WTC11 (cell line): ENCODE measurements around the gene FILIP1L. TPM values are rescaled to one million over a fixed set of nuclear protein-coding genes. Genes with fewer than 3 reads are reported as not detected.

Experiments
- ATAC-seq: fragments of 200-7000 bp; cut with Tn5 transposase; 2 replicates; pipeline ENCODE4 v1.10.0; 2021; ENCODE audit warnings: mild to moderate bottlenecking, moderate library complexity
- CTCF ChIA-PET: fragments of 300-600 bp; sonication (Branson Sonifier 250); formaldehyde crosslinking; loops from one replicate; lab custom pipeline; 2021; ENCODE audit warnings: antibody characterized with exemption; lab: Charles Lee
- POLR2A ChIA-PET: fragments of 350-600 bp; sonication (Branson Sonifier 250); formaldehyde crosslinking; loops from one replicate; lab custom pipeline; 2021; ENCODE audit warnings: antibody characterized with exemption; lab: Charles Lee
- DNase-seq: peaks from one replicate; pipeline ENCODE4 v3.0.0; 2021; ENCODE audit warnings: low spot score
- H3K27ac Mint-ChIP-seq: 2 replicates; pipeline ENCODE4 v1.8.0; 2021; ENCODE audit warnings: mixed read lengths
- H3K27me3 Mint-ChIP-seq: 2 replicates; pipeline ENCODE4 v1.8.0; 2021; ENCODE audit warnings: low read depth, mild to moderate bottlenecking, moderate library complexity, mixed read lengths
- H3K36me3 Mint-ChIP-seq: 2 replicates; pipeline ENCODE4 v1.8.0; 2021; ENCODE audit warnings: mixed read lengths
- H3K4me1 Mint-ChIP-seq: 2 replicates; pipeline ENCODE4 v1.8.0; 2022; ENCODE audit warnings: mixed read lengths
- H3K4me3 Mint-ChIP-seq: 2 replicates; pipeline ENCODE4 v1.8.0; 2021; ENCODE audit warnings: mild to moderate bottlenecking, moderate library complexity, mixed read lengths
- H3K9me3 Mint-ChIP-seq: 2 replicates; pipeline ENCODE4 v1.8.0; 2021; ENCODE audit warnings: mixed read lengths
- ETV6 ChIP-seq: sonication (generic); formaldehyde crosslinking; IDR thresholded peaks from 2 replicates; pipeline ENCODE4 v1.8.1; 2022; ENCODE audit warnings: mild to moderate bottlenecking, missing genetic modification reagents
- GABPB1 ChIP-seq: sonication (generic); formaldehyde crosslinking; IDR thresholded peaks from 2 replicates; pipeline ENCODE4 v1.8.1; 2023; ENCODE audit warnings: mild to moderate bottlenecking, missing genetic modification reagents
- JAZF1 ChIP-seq: fragments of 250-450 bp; sonication (Bioruptor Pico); IDR thresholded peaks from 2 replicates; pipeline ENCODE4 v1.9.0; 2021; ENCODE audit warnings: moderate library complexity, mild to moderate bottlenecking, inconsistent platforms
- SMAD3 ChIP-seq: sonication (generic); formaldehyde crosslinking; IDR thresholded peaks from 2 replicates; pipeline ENCODE4 v1.8.0; 2022; ENCODE audit warnings: missing genetic modification reagents, mild to moderate bottlenecking, borderline replicate concordance
- TP53 ChIP-seq: sonication (generic); formaldehyde crosslinking; IDR thresholded peaks from 2 replicates; pipeline ENCODE4 v1.8.1; 2023; ENCODE audit warnings: mild to moderate bottlenecking, missing genetic modification reagents
- ZNF138 ChIP-seq: sonication (generic); formaldehyde crosslinking; conservative IDR thresholded peaks from 2 replicates; pipeline ENCODE4 v1.8.1; 2022; ENCODE audit warnings: mild to moderate bottlenecking, moderate library complexity, missing genetic modification reagents
- total RNA-seq: library from RNA; stranded (reverse); gene quantifications from 3 replicates; pipeline ENCODE4 v1.2.3, GENCODE V29; 2021
- TF ChIP-seq, protein P1 (sequence below): sonication (generic); formaldehyde crosslinking; IDR thresholded peaks from 2 replicates; pipeline ENCODE4 v1.8.0; 2022; ENCODE audit warnings: mild to moderate bottlenecking, missing genetic modification reagents
- TF ChIP-seq, protein P2 (sequence below): fragments of 250-450 bp; sonication (Bioruptor Pico); IDR thresholded peaks from 2 replicates; pipeline ENCODE4 v1.9.0; 2021; ENCODE audit warnings: mild to moderate bottlenecking
- TF ChIP-seq, protein P3 (sequence below): sonication (generic); formaldehyde crosslinking; IDR thresholded peaks from 2 replicates; pipeline ENCODE4 v1.8.1; 2022; ENCODE audit warnings: low read depth, missing genetic modification reagents, borderline replicate concordance
- TF ChIP-seq, protein P4 (sequence below): sonication (generic); formaldehyde crosslinking; conservative IDR thresholded peaks from 2 replicates; pipeline ENCODE4 v1.8.1; 2023; ENCODE audit warnings: mild to moderate bottlenecking, low read depth, missing genetic modification reagents, moderate library complexity
- TF ChIP-seq, protein P5 (sequence below): sonication (generic); formaldehyde crosslinking; IDR thresholded peaks from 2 replicates; pipeline ENCODE4 v1.8.1; 2023; ENCODE audit warnings: mild to moderate bottlenecking, moderate library complexity, missing genetic modification reagents
- TF ChIP-seq, protein P6 (sequence below): sonication (generic); formaldehyde crosslinking; IDR thresholded peaks from 2 replicates; pipeline ENCODE4 v1.8.1; 2023; ENCODE audit warnings: mild to moderate bottlenecking, missing genetic modification reagents, moderate library complexity
- TF ChIP-seq, protein P7 (sequence below): fragments of 200-600 bp; IDR thresholded peaks from 2 replicates; pipeline ENCODE4 v1.8.0; 2022; ENCODE audit warnings: antibody characterized with exemption
- TF ChIP-seq, protein P8 (sequence below): sonication (generic); formaldehyde crosslinking; IDR thresholded peaks from 2 replicates; pipeline ENCODE4 v1.8.1; 2022; ENCODE audit warnings: mild to moderate bottlenecking, missing genetic modification reagents, moderate library complexity, borderline replicate concordance

FILIP1L gene
- total RNA-seq, 1 experiment from 2014 or later = 0.17 TPM

DNA sequence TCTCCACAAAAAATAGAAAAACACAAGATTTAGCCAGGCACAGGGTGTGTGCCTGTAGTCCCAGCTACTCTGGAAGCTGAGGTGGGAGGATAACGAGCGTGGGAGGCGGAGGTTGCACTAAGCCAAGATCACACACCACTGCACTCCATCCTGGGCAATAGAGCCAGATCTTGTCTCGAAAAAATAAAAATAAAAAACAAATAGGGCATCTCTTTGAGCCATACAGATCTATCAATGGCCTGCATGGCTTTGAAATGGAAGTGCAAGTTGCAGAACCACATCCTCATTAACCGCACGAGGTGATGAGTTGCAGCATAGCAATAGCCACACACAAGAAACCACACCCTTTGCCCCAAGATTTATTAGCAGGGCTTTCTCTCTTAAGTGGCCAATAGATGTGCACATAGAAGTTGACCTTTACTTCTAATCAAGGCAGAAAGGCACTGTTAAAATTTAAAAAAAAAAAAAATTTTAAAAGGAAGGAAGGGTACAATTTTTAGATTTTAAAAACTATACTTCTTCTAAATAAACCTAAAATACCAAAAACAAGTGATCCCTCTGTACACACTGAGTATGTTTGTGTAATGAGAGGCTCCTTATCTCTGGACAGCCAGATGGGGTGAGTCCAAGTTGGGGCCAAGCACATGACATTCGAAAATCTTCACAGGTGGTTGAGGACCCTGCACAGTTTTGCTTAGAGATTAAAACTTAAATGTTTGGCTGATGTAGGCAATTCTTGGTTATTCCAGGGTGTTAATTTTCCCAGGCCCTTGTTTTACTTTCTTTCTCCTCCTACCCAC, 53.4 kb downstream of the FILIP1L start (continued):
- TF ChIP-seq, protein P1, sequence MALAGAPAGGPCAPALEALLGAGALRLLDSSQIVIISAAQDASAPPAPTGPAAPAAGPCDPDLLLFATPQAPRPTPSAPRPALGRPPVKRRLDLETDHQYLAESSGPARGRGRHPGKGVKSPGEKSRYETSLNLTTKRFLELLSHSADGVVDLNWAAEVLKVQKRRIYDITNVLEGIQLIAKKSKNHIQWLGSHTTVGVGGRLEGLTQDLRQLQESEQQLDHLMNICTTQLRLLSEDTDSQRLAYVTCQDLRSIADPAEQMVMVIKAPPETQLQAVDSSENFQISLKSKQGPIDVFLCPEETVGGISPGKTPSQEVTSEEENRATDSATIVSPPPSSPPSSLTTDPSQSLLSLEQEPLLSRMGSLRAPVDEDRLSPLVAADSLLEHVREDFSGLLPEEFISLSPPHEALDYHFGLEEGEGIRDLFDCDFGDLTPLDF = no peak
- TF ChIP-seq, protein P2, sequence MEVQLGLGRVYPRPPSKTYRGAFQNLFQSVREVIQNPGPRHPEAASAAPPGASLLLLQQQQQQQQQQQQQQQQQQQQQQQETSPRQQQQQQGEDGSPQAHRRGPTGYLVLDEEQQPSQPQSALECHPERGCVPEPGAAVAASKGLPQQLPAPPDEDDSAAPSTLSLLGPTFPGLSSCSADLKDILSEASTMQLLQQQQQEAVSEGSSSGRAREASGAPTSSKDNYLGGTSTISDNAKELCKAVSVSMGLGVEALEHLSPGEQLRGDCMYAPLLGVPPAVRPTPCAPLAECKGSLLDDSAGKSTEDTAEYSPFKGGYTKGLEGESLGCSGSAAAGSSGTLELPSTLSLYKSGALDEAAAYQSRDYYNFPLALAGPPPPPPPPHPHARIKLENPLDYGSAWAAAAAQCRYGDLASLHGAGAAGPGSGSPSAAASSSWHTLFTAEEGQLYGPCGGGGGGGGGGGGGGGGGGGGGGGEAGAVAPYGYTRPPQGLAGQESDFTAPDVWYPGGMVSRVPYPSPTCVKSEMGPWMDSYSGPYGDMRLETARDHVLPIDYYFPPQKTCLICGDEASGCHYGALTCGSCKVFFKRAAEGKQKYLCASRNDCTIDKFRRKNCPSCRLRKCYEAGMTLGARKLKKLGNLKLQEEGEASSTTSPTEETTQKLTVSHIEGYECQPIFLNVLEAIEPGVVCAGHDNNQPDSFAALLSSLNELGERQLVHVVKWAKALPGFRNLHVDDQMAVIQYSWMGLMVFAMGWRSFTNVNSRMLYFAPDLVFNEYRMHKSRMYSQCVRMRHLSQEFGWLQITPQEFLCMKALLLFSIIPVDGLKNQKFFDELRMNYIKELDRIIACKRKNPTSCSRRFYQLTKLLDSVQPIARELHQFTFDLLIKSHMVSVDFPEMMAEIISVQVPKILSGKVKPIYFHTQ (CRISPR knock-in tag) = no peak
- no peak for TF ChIP-seq ETV6
- TF ChIP-seq JAZF1 = no peak
- TF ChIP-seq, protein P3, sequence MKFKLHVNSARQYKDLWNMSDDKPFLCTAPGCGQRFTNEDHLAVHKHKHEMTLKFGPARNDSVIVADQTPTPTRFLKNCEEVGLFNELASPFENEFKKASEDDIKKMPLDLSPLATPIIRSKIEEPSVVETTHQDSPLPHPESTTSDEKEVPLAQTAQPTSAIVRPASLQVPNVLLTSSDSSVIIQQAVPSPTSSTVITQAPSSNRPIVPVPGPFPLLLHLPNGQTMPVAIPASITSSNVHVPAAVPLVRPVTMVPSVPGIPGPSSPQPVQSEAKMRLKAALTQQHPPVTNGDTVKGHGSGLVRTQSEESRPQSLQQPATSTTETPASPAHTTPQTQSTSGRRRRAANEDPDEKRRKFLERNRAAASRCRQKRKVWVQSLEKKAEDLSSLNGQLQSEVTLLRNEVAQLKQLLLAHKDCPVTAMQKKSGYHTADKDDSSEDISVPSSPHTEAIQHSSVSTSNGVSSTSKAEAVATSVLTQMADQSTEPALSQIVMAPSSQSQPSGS (CRISPR knock-in tag) = no peak
- TF ChIP-seq, protein P4, sequence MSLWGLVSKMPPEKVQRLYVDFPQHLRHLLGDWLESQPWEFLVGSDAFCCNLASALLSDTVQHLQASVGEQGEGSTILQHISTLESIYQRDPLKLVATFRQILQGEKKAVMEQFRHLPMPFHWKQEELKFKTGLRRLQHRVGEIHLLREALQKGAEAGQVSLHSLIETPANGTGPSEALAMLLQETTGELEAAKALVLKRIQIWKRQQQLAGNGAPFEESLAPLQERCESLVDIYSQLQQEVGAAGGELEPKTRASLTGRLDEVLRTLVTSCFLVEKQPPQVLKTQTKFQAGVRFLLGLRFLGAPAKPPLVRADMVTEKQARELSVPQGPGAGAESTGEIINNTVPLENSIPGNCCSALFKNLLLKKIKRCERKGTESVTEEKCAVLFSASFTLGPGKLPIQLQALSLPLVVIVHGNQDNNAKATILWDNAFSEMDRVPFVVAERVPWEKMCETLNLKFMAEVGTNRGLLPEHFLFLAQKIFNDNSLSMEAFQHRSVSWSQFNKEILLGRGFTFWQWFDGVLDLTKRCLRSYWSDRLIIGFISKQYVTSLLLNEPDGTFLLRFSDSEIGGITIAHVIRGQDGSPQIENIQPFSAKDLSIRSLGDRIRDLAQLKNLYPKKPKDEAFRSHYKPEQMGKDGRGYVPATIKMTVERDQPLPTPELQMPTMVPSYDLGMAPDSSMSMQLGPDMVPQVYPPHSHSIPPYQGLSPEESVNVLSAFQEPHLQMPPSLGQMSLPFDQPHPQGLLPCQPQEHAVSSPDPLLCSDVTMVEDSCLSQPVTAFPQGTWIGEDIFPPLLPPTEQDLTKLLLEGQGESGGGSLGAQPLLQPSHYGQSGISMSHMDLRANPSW (CRISPR knock-in tag) = no peak
- TF ChIP-seq, protein P5, sequence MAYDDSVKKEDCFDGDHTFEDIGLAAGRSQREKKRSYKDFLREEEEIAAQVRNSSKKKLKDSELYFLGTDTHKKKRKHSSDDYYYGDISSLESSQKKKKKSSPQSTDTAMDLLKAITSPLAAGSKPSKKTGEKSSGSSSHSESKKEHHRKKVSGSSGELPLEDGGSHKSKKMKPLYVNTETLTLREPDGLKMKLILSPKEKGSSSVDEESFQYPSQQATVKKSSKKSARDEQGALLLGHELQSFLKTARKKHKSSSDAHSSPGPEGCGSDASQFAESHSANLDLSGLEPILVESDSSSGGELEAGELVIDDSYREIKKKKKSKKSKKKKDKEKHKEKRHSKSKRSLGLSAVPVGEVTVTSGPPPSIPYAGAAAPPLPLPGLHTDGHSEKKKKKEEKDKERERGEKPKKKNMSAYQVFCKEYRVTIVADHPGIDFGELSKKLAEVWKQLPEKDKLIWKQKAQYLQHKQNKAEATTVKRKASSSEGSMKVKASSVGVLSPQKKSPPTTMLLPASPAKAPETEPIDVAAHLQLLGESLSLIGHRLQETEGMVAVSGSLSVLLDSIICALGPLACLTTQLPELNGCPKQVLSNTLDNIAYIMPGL = no peak
- TF ChIP-seq TP53 = no peak
- no peak for TF ChIP-seq ZNF138 (CRISPR knock-in tag)

DNA sequence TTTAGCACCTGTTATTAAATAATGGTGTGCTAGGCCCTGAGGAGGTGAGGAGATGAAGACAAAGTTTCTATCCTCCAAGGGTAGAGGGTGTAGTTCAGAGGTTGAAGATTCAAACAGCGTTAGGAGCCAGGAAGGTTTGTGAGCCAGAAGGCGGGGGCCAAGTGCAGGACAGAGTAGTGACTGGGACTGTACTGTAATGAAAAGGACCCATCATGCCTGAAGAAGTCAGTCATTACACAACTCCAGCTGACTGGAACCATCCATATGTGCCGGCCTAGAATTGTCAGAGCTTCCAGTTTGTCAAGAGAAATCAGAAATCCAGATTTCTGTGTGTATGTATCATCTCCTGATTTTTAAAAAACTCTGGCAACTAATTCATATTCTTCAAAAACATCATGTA, 54.8 kb downstream of the FILIP1L start:
- CTCF ChIA-PET = interaction anchor here (1.6 to 4.5 kb wide), 2 partner anchors 9 to 10 kb away, joined by 5 to 20 read pairs; no protein-coding TSS in a partner anchor
- no peaks in the 10 kb centered on the region for H3K36me3 Mint-ChIP-seq
- H3K4me1 Mint-ChIP-seq = 0 out of 2 replicates have a peak, but pooled peaks cover 2% of the 10 kb centered on the region
- no peak for ATAC-seq
- POLR2A ChIA-PET = no interaction called here
- no peak overlapping the region for H3K27ac Mint-ChIP-seq
- no peak for DNase-seq
- peaks cover 3% of the 10 kb centered on the region; the same call in 1 of the 2 replicates for H3K9me3 Mint-ChIP-seq
- H3K4me3 Mint-ChIP-seq = no peak overlapping the region
- no peaks in the 10 kb centered on the region; the same call in 1 of the 2 replicates for H3K27me3 Mint-ChIP-seq
- TF ChIP-seq, protein P6, sequence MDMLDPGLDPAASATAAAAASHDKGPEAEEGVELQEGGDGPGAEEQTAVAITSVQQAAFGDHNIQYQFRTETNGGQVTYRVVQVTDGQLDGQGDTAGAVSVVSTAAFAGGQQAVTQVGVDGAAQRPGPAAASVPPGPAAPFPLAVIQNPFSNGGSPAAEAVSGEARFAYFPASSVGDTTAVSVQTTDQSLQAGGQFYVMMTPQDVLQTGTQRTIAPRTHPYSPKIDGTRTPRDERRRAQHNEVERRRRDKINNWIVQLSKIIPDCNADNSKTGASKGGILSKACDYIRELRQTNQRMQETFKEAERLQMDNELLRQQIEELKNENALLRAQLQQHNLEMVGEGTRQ (CRISPR knock-in tag) = no peak
- TF ChIP-seq, protein P7, sequence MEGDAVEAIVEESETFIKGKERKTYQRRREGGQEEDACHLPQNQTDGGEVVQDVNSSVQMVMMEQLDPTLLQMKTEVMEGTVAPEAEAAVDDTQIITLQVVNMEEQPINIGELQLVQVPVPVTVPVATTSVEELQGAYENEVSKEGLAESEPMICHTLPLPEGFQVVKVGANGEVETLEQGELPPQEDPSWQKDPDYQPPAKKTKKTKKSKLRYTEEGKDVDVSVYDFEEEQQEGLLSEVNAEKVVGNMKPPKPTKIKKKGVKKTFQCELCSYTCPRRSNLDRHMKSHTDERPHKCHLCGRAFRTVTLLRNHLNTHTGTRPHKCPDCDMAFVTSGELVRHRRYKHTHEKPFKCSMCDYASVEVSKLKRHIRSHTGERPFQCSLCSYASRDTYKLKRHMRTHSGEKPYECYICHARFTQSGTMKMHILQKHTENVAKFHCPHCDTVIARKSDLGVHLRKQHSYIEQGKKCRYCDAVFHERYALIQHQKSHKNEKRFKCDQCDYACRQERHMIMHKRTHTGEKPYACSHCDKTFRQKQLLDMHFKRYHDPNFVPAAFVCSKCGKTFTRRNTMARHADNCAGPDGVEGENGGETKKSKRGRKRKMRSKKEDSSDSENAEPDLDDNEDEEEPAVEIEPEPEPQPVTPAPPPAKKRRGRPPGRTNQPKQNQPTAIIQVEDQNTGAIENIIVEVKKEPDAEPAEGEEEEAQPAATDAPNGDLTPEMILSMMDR = no peak
- TF ChIP-seq, protein P5 = no peak
- no peak for TF ChIP-seq GABPB1 (CRISPR knock-in tag)
- TF ChIP-seq ZNF138 (CRISPR knock-in tag) = no peak
- TF ChIP-seq, protein P8, sequence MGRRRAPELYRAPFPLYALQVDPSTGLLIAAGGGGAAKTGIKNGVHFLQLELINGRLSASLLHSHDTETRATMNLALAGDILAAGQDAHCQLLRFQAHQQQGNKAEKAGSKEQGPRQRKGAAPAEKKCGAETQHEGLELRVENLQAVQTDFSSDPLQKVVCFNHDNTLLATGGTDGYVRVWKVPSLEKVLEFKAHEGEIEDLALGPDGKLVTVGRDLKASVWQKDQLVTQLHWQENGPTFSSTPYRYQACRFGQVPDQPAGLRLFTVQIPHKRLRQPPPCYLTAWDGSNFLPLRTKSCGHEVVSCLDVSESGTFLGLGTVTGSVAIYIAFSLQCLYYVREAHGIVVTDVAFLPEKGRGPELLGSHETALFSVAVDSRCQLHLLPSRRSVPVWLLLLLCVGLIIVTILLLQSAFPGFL (CRISPR knock-in tag) = no peak
- no peak for TF ChIP-seq SMAD3
